ENCODE data around the gene NOTUM.

GRCh38 chr17:81921537-81921862, 39.5 kb downstream of the NOTUM start:
- TF ChIP-seq RAD21 (conservative IDR thresholded peaks at IDR 0.05 in 1 of 2, IDR thresholded peaks at IDR 0.05 in 1 of 2) (no peak), CTCF (IDR thresholded peaks at IDR 0.05) (no peak), REST (IDR thresholded peaks at IDR 0.05) (no peak), POLR2A (IDR thresholded peaks at IDR 0.05; ENCODE audit: low read length) (no peak), RFX5 (IDR thresholded peaks at IDR 0.05) (no peak), HEYL (CRISPR knock-in tag; IDR thresholded peaks at IDR 0.05) (no peak), FOXS1 (CRISPR knock-in tag; IDR thresholded peaks at IDR 0.05) (no peak), EHMT2 (IDR thresholded peaks at IDR 0.05; ENCODE audit: low read depth) (no peak), CHD4 (IDR thresholded peaks at IDR 0.05; ENCODE audit: borderline replicate concordance) (no peak), KDM1A (IDR thresholded peaks at IDR 0.05; ENCODE audit: low read depth) (no peak), EP300 (IDR thresholded peaks at IDR 0.05) (no peak), SREBF2 (IDR thresholded peaks at IDR 0.05) (no peak)
